SH-SY5Y (cell line): Measurements from ENCODE around the gene NCOR2.

Experiments used
- GATA2 ChIP-seq: IDR thresholded peaks from 2 replicates; pipeline ENCODE4 v1.6.1; 2011; ENCODE audit warnings: mild to moderate bottlenecking, low read depth, low read length
- GATA3 ChIP-seq: IDR thresholded peaks from 2 replicates; pipeline ENCODE4 v1.6.1; 2011; ENCODE audit warnings: low read depth, mild to moderate bottlenecking, low read length, moderate library complexity

GRCh38 chr12:124595444-124595843 is 28.0 kb upstream of the NCOR2 start:
- TF ChIP-seq GATA2 (no peak), GATA3 (no peak)
